Body of pancreas (tissue), 4 donors: ENCODE results near the gene NT5M. TPM values are rescaled to one million over a fixed set of nuclear protein-coding genes. Genes with fewer than 3 reads are reported as not detected.

Experiments used
- ATAC-seq: fragments of 150-250 bp; one replicate; pipeline ENCODE4 v1.9.1; 2016
- DNase-seq, 4 donors: peaks; one replicate each; pipeline ENCODE4 v3.0.0-alpha.2; 2019
- H3K27ac ChIP-seq, 4 donors: fragments of 200-600 bp; sonication (generic); 1 replicate in 3 of 4; 2 replicates in 1 of 4; pipeline versions ENCODE4 v1.5.1 to v1.6.1; 2016 to 2019; ENCODE audit warnings: mild to moderate bottlenecking in 1 of 4, mixed read lengths in 1 of 4, moderate library complexity in 1 of 4
- H3K27me3 ChIP-seq, 2 donors: fragments of 200-600 bp; sonication (generic); one replicate each; pipeline ENCODE4 v1.6.0; 2016; ENCODE audit warnings: mild to moderate bottlenecking in 1 of 2
- H3K36me3 ChIP-seq, 2 donors: fragments of 200-600 bp; sonication (generic); replicated peaks in 1 of 2; 2 replicates each; pipeline ENCODE4 v1.5.1; 2016; ENCODE audit warnings: low read depth in 2 of 2; ENCODE audit not compliant: insufficient read depth in 1 of 2
- H3K4me1 ChIP-seq: fragments of 200-600 bp; sonication (generic); one replicate; pipeline ENCODE4 v1.6.0; 2016
- H3K4me3 ChIP-seq, 2 donors: fragments of 200-600 bp; sonication (generic); 1 replicate in 1 of 2; 2 replicates in 1 of 2; pipeline ENCODE4 v1.5.1; 2016 to 2019
- H3K9me3 ChIP-seq, 3 donors: fragments of 200-600 bp; sonication (generic); 1 replicate in 2 of 3; 2 replicates in 1 of 3; pipeline ENCODE4 v1.5.1; 2016
- POLR2A ChIP-seq, 3 donors: fragments of 450-650 bp; IDR thresholded peaks; one replicate each; pipeline ENCODE4 v1.6.1; 2016; ENCODE audit warnings: antibody characterized with exemption in 3 of 3, mild to moderate bottlenecking in 2 of 3
- WGBS, 2 donors: methylation state at CpG; one replicate each; pipeline ENCODE4 v1.1.5; 2017; 5-methylcytosine and 5-hydroxymethylcytosine counted together
- intact Hi-C: fragments of 100-400 bp; cut with DNase I; formaldehyde crosslinking; loops from one replicate; pipeline ENCODE4 v1.15.1; 2023
- total RNA-seq, 2 donors: library from RNA; depleted of rRNA; stranded (reverse); fragments of >200 nt; gene quantifications; one replicate each; pipeline ENCODE4 v1.1.0, GENCODE V29; 2016
- TF ChIP-seq, protein P1 (sequence below), 7 experiments: fragments of 450-650 bp in 4 of 7; fragments of 200-600 bp in 3 of 7; sonication (generic) in 3 of 7; IDR thresholded peaks; one replicate each; pipeline ENCODE4 v1.5.1; 2016 to 2019; ENCODE audit warnings: antibody characterized with exemption in 7 of 7

Gene NT5M
- total RNA-seq, 2 donors from 2014 or later: 1.0 to 1.3 TPM

DNA sequence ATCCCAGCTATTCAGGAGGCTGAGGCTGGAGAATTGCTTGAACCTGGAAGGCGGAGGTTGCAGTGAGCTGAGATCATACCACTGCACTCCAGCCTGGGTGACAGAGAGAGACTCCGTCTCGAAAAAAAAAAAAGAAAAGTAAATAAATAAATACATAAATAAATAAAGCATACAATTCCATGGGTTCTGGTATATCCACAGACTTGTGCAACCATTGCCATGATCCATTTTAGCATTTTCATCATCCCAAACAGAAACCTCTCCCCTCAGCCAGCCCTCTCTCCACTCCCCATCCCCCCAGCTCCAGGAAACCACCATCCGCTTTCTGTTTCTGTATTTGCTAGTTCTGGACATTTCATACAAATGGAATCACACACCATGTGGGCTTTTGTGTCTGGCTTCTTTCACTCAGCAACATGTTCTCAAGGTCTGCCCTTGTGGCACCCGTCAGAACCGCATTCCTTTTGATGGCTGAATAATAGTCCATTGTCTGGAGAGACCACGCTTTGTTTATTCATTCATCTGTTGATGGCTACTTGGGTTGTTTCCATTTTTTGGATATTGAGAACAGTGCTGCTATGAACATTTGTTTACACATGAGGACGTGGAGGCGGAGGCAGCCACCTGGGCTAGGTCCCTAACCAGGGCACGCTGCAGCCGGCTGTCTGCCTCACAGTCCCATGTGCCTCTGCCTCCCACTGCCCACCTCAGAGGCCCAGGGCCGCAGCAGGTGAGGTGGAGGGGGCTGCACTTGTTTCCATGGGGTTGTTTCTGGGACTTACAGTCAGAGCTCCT, 76.2 kb downstream of the NT5M start:
- H3K4me3 ChIP-seq: no peak overlapping the region

DNA sequence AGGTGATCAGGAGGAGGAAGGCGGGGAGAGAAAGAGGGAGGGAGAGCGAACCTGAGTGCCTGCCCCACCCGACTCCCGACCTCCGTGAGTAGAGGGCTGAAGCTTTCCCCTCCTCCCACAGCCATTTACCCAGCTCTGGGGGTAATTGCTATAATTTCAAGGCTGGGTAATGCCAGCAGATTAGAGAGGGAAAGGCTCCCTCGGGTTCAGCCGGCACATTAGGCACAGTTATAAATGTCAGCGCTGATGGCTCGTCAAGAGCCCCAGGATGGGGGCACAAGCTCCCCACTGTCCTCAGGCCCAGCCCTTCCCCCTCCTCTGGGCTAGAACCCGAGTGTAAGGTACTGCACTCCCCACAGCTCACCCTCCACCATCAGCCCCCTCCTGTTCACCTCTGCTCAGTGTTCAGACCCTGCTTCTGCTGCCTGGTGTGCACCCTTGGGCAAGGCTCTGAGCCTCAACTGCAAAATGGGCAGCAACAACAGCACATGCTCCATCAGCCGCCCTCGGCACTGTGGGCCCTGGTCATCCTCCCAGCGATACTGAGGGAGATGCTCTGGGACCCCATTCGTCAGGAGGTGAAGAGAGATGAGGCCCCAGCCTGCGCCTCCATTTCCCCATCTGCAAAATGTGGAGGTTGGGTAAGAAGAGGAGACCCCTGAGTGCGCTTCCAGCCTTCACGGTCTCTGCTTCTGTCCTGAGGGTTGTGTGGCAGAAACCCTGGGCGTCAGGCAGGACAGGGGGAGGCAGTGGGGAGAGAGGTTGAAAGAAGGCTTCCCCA, 77.2 kb downstream of the NT5M start:
- H3K27me3 ChIP-seq: no peaks in the 10 kb centered on the region
- H3K36me3 ChIP-seq: no peaks in the 10 kb centered on the region
- H3K27ac ChIP-seq: peak overlapping the region; percentile 45 to 83 (median 80)
- H3K4me3 ChIP-seq: no peak overlapping the region
- ATAC-seq (no peak), DNase-seq (no peak)
- intact Hi-C loops: no loop called here
- H3K4me1 ChIP-seq: peaks cover 14% of the 10 kb centered on the region
- WGBS, 2 donors: 39 to 63% methylated on average over 13 to 18 of the region's 18 CpGs
- no peak for TF ChIP-seq POLR2A (IDR thresholded peaks at IDR 0.05)
- TF ChIP-seq, protein P1, sequence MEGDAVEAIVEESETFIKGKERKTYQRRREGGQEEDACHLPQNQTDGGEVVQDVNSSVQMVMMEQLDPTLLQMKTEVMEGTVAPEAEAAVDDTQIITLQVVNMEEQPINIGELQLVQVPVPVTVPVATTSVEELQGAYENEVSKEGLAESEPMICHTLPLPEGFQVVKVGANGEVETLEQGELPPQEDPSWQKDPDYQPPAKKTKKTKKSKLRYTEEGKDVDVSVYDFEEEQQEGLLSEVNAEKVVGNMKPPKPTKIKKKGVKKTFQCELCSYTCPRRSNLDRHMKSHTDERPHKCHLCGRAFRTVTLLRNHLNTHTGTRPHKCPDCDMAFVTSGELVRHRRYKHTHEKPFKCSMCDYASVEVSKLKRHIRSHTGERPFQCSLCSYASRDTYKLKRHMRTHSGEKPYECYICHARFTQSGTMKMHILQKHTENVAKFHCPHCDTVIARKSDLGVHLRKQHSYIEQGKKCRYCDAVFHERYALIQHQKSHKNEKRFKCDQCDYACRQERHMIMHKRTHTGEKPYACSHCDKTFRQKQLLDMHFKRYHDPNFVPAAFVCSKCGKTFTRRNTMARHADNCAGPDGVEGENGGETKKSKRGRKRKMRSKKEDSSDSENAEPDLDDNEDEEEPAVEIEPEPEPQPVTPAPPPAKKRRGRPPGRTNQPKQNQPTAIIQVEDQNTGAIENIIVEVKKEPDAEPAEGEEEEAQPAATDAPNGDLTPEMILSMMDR (IDR thresholded peaks at IDR 0.05): no peak
- no peaks in the 10 kb centered on the region for H3K9me3 ChIP-seq

More for the DNA sequence above, 76.2 kb downstream of the NT5M start:
- Histone ChIP-seq H3K27ac (peak overlapping the region; percentile 45 to 83 (median 80)), H3K27me3 (no peaks in the 10 kb centered on the region), H3K4me1 (peaks cover 14% of the 10 kb centered on the region), H3K9me3 (no peaks in the 10 kb centered on the region), H3K36me3 (no peaks in the 10 kb centered on the region)
- TF ChIP-seq, protein P1 (IDR thresholded peaks at IDR 0.05): peak in 3 of 7 experiments; percentile 21 to 28 (median 24)
- TF ChIP-seq POLR2A (IDR thresholded peaks at IDR 0.05): peak in 2 of 3 donors; percentile 41 to 47
- DNase-seq (peak; percentile 39 to 75 (median 54)), ATAC-seq (peak; percentile 89)
- 44 to 49% methylated on average over 11 to 12 of the region's 12 CpGs for WGBS, 2 donors
- intact Hi-C loops: no loop called here

DNA sequence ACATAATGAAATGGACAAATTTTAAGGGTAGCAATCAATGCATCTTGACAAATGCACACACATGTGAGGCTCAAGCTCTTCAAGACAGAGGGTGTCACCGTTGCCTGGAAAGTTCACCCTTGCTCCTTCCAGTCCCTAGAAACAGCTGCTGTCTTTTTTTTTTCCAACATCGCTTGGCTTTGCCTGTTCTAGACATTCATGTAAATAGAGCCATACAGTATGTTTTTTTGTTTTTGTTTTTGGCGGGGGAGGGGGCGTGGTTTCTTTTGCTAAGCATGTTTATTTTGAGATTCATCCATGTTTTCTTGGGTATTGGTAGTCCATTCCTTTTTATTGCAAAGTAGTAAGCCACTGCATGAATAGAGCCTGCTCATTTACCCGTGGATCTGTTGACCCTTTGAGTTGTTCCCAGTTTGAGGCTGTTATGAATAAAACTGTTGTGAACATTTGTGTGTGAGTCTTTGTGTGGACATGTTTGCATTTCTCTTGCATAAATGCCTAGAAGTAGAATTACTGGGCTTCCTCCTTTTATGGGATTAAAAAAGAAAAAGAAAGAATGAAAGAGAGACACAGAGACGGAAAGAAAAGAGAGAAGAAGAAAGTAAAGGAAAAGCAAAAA, 78.4 kb downstream of the NT5M start:
- 54% methylated on average over 6 of the region's 6 CpGs for WGBS, 2 donors
- ATAC-seq: no peak

DNA sequence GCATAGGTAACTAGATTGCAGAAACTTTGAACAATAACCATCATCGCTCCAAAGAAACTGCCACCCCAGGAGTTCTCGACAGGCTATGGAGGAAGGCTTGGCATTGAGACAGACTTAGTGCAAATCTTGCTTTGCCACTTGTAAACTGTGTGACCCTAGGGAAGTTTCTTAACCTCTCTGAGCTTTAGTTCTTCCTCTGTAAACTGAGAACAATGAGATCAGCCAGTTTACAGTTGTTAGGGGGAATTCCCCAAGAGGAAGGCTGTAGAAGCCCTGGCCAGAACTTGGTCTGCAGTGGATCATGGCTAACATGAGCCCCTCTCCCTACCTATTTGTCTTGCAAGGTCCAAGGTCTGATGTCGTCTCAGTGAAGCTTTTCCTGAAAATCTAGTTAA, 78.9 kb downstream of the NT5M start:
- H3K36me3 ChIP-seq: no peaks in the 10 kb centered on the region
- intact Hi-C loops: no loop called here
- WGBS, 2 donors: 47 to 53% methylated on average over 3 of the region's 3 CpGs
- no peak for ATAC-seq
- no peak for TF ChIP-seq POLR2A (IDR thresholded peaks at IDR 0.05)
- TF ChIP-seq, protein P1 (IDR thresholded peaks at IDR 0.05): no peak
- no peak overlapping the region for H3K27ac ChIP-seq
- peaks cover 18% of the 10 kb centered on the region for H3K4me1 ChIP-seq
- H3K4me3 ChIP-seq: no peak overlapping the region
- no peak for DNase-seq
- no peaks in the 10 kb centered on the region for H3K9me3 ChIP-seq
- no peaks in the 10 kb centered on the region for H3K27me3 ChIP-seq

More for the DNA sequence above, 78.4 kb downstream of the NT5M start:
- Histone ChIP-seq H3K36me3 (no peaks in the 10 kb centered on the region), H3K27ac (no peak overlapping the region), H3K27me3 (no peaks in the 10 kb centered on the region), H3K9me3 (no peaks in the 10 kb centered on the region), H3K4me1 (peaks cover 14% of the 10 kb centered on the region), H3K4me3 (no peak overlapping the region)
- no peak for DNase-seq
- TF ChIP-seq, protein P1 (IDR thresholded peaks at IDR 0.05): no peak
- TF ChIP-seq POLR2A (IDR thresholded peaks at IDR 0.05): no peak
- intact Hi-C loops: no loop called here
